ENCODE results near the gene PLA2G4B. TPM values are rescaled to one million over a fixed set of nuclear protein-coding genes. Genes with fewer than 3 reads are reported as not detected.

PLA2G4B gene
- total and polyA plus RNA-seq, 7 experiments from 2014 or later = 0.98 to 69.9 (median 33.7) TPM

GRCh38 chr15:41890050-41890690, 51.5 kb downstream of the PLA2G4B start:
- H3K27ac Mint-ChIP-seq = peak overlapping the region in 2 of 9 donors; percentile 11 to 39
- ATAC-seq (no peak), DNase-seq (no peak)
- H3K4me3 Mint-ChIP-seq = no peak overlapping the region
- Histone ChIP-seq H3K9me3 (ENCODE audit: control insufficient read depth in 2 of 3, low read length in 3 of 3) (no peaks in the 10 kb centered on the region), H3K27ac (ENCODE audit: low read depth, low read length) (no peak overlapping the region), H3K4me1 (ENCODE audit: control insufficient read depth in 2 of 2, insufficient read depth in 2 of 2, low read length in 2 of 2) (peaks cover 30 to 47% of the 10 kb centered on the region in 2 donors), H3K27me3 (ENCODE audit: control insufficient read depth in 2 of 2, insufficient read depth in 2 of 2, low read length in 2 of 2) (no peaks in the 10 kb centered on the region), H3K36me3 (ENCODE audit: control insufficient read depth in 2 of 3, insufficient read depth in 3 of 3, low read length in 3 of 3) (no peaks in the 10 kb centered on the region), H3K4me3 (ENCODE audit: low read length) (no peak overlapping the region)
- intact Hi-C loops (cut with micrococcal nuclease) = no loop called here
- ChIA-PET POLR2A (interaction anchor here (1.7 kb wide), 1 partner anchor 116 kb away, joined by 4 read pairs; the partner anchor contains the start of gene MAPKBP1), CTCF (interaction anchor here (0.6 to 0.7 kb wide), 2 partner anchors 27 to 77 kb away, joined by 3 read pairs; no protein-coding TSS in a partner anchor)
- H3K36me3 Mint-ChIP-seq = no peaks in the 10 kb centered on the region
- peaks cover 16 to 40% (median 28%) of the 10 kb centered on the region in 7 donors for H3K4me1 Mint-ChIP-seq
- H3K27me3 Mint-ChIP-seq = no peaks in the 10 kb centered on the region
- no peaks in the 10 kb centered on the region for H3K9me3 Mint-ChIP-seq

GRCh38 chr15:41891226-41891625, 52.6 kb downstream of the PLA2G4B start:
- no peak overlapping the region for H3K4me3 ChIP-seq (ENCODE audit: low read length)
- no peak overlapping the region for H3K4me3 Mint-ChIP-seq
- peak overlapping the region in 8 of 9 donors; percentile 52 to 99 (median 80) for H3K27ac Mint-ChIP-seq
- ATAC-seq (no peak), DNase-seq (no peak)
- H3K27me3 ChIP-seq (ENCODE audit: control insufficient read depth in 2 of 2, insufficient read depth in 2 of 2, low read length in 2 of 2) = no peaks in the 10 kb centered on the region
- H3K9me3 ChIP-seq (ENCODE audit: control insufficient read depth in 2 of 3, low read length in 3 of 3) = no peaks in the 10 kb centered on the region
- H3K27ac ChIP-seq (ENCODE audit: low read depth, low read length) = no peak overlapping the region
- peaks cover 20 to 49% (median 35%) of the 10 kb centered on the region in 7 donors for H3K4me1 Mint-ChIP-seq
- H3K9me3 Mint-ChIP-seq = no peaks in the 10 kb centered on the region
- peaks cover 0 to 2% (median 0%) of the 10 kb centered on the region in 5 donors for H3K36me3 Mint-ChIP-seq
- intact Hi-C loops (cut with micrococcal nuclease) = no loop called here
- H3K27me3 Mint-ChIP-seq = no peaks in the 10 kb centered on the region
- CTCF ChIA-PET = interaction anchor here (4.8 kb wide), 1 partner anchor 118 kb away, joined by 25 read pairs; the partner anchor contains the start of gene MAPKBP1
- peaks cover 35 to 52% of the 10 kb centered on the region in 2 donors for H3K4me1 ChIP-seq (ENCODE audit: control insufficient read depth in 2 of 2, insufficient read depth in 2 of 2, low read length in 2 of 2)
- POLR2A ChIA-PET = interaction anchor here (1.5 to 1.7 kb wide), 2 partner anchors 46 to 117 kb away, joined by 4 to 5 read pairs; partner anchors contain the start of gene MAPKBP1
- no peaks in the 10 kb centered on the region for H3K36me3 ChIP-seq (ENCODE audit: control insufficient read depth in 2 of 3, insufficient read depth in 3 of 3, low read length in 3 of 3)

GRCh38 chr15:41891946-41892345, 53.3 kb downstream of the PLA2G4B start:
- Mint-ChIP-seq H3K27me3 (no peaks in the 10 kb centered on the region), H3K36me3 (peaks cover 0 to 4% (median 0%) of the 10 kb centered on the region in 5 donors), H3K27ac (peak overlapping the region; percentile 69 to 99 (median 97)), H3K4me3 (peak overlapping the region in 3 of 10 donors; percentile 17 to 48 (median 29)), H3K4me1 (peaks cover 22 to 50% (median 35%) of the 10 kb centered on the region in 7 donors), H3K9me3 (no peaks in the 10 kb centered on the region)
- no peaks in the 10 kb centered on the region for H3K9me3 ChIP-seq (ENCODE audit: control insufficient read depth in 2 of 3, low read length in 3 of 3)
- POLR2A ChIA-PET = interaction anchor here (1.5 to 2.8 kb wide), 4 partner anchors 13 to 118 kb away, joined by 4 to 11 read pairs (median 4); partner anchors contain the start of genes EHD4 and MAPKBP1
- no peak for ATAC-seq
- CTCF ChIA-PET = interaction anchor here (0.7 to 4.8 kb wide), 4 partner anchors 12 to 426 kb away, joined by 3 to 25 read pairs (median 8); partner anchors contain the start of gene MAPKBP1
- H3K4me3 ChIP-seq (ENCODE audit: low read length) = no peak overlapping the region
- H3K4me1 ChIP-seq (ENCODE audit: control insufficient read depth in 2 of 2, insufficient read depth in 2 of 2, low read length in 2 of 2) = peaks cover 35 to 52% of the 10 kb centered on the region in 2 donors
- DNase-seq = no peak
- intact Hi-C loops (cut with micrococcal nuclease) = no loop called here
- H3K27ac ChIP-seq (ENCODE audit: low read depth, low read length) = peak overlapping the region; percentile 80
- H3K27me3 ChIP-seq (ENCODE audit: control insufficient read depth in 2 of 2, insufficient read depth in 2 of 2, low read length in 2 of 2) = no peaks in the 10 kb centered on the region
- no peaks in the 10 kb centered on the region for H3K36me3 ChIP-seq (ENCODE audit: control insufficient read depth in 2 of 3, insufficient read depth in 3 of 3, low read length in 3 of 3)

- CTCF ChIA-PET = interaction anchor here (0.9 to 4.8 kb wide), 5 partner anchors 9 to 119 kb away, joined by 3 to 25 read pairs (median 6); partner anchors contain the start of gene MAPKBP1
- H3K4me1 ChIP-seq (ENCODE audit: control insufficient read depth in 2 of 2, insufficient read depth in 2 of 2, low read length in 2 of 2) = peaks cover 35 to 47% of the 10 kb centered on the region in 2 donors
- DNase-seq (peak in 6 of 9 donors; percentile 27 to 43 (median 36)), ATAC-seq (peak; percentile 11)
- Mint-ChIP-seq H3K9me3 (no peaks in the 10 kb centered on the region), H3K4me1 (peaks cover 24 to 56% (median 39%) of the 10 kb centered on the region in 7 donors), H3K27ac (peak overlapping the region; percentile 75 to 99 (median 97)), H3K36me3 (peaks cover 0 to 4% (median 0%) of the 10 kb centered on the region in 5 donors), H3K4me3 (peak overlapping the region in 9 of 10 donors; percentile 20 to 73 (median 48)), H3K27me3 (no peaks in the 10 kb centered on the region)
- H3K9me3 ChIP-seq (ENCODE audit: control insufficient read depth in 2 of 3, low read length in 3 of 3) = no peaks in the 10 kb centered on the region
- H3K36me3 ChIP-seq (ENCODE audit: control insufficient read depth in 2 of 3, insufficient read depth in 3 of 3, low read length in 3 of 3) = no peaks in the 10 kb centered on the region
- POLR2A ChIA-PET = interaction anchor here (0.5 to 2.8 kb wide), 10 partner anchors 12 to 743 kb away, joined by 3 to 11 read pairs (median 4); partner anchors contain the start of genes EHD4 and MAPKBP1
- no peaks in the 10 kb centered on the region for H3K27me3 ChIP-seq (ENCODE audit: control insufficient read depth in 2 of 2, insufficient read depth in 2 of 2, low read length in 2 of 2)
- intact Hi-C loops (cut with micrococcal nuclease) = no loop called here
- peak overlapping the region; percentile 80 for H3K27ac ChIP-seq (ENCODE audit: low read depth, low read length)
- peak overlapping the region; percentile 27 for H3K4me3 ChIP-seq (ENCODE audit: low read length)
These were observed 54.2 kb downstream of the PLA2G4B start for GRCh38 chr15:41892621-41893421.

- Histone ChIP-seq H3K9me3 (ENCODE audit: control insufficient read depth in 2 of 3, low read length in 3 of 3) (no peaks in the 10 kb centered on the region), H3K27me3 (ENCODE audit: control insufficient read depth in 2 of 2, insufficient read depth in 2 of 2, low read length in 2 of 2) (no peaks in the 10 kb centered on the region), H3K27ac (ENCODE audit: low read depth, low read length) (peak within 1 kb of the TSS; percentile 80), H3K36me3 (ENCODE audit: control insufficient read depth in 2 of 3, insufficient read depth in 3 of 3, low read length in 3 of 3) (no peaks in the 10 kb centered on the region), H3K4me3 (ENCODE audit: low read length) (peak within 1 kb of the TSS; percentile 27), H3K4me1 (ENCODE audit: control insufficient read depth in 2 of 2, insufficient read depth in 2 of 2, low read length in 2 of 2) (peaks cover 35 to 39% of the 10 kb centered on the region in 2 donors)
- POLR2A ChIA-PET = interaction anchor here (0.6 to 2.8 kb wide), 9 partner anchors 11 to 120 kb away, joined by 3 to 13 read pairs (median 4); partner anchors contain the start of genes EHD4 and MAPKBP1
- Mint-ChIP-seq H3K27me3 (no peaks in the 10 kb centered on the region), H3K36me3 (peaks cover 0 to 4% (median 0%) of the 10 kb centered on the region in 5 donors), H3K27ac (peak within 1 kb of the TSS; percentile 92 to 99 (median 97)), H3K4me3 (peak within 1 kb of the TSS; percentile 37 to 78 (median 70)), H3K9me3 (no peaks in the 10 kb centered on the region), H3K4me1 (peaks cover 19 to 53% (median 41%) of the 10 kb centered on the region in 7 donors)
- CTCF ChIA-PET = interaction anchor here (0.9 to 4.8 kb wide), 7 partner anchors 9 to 120 kb away, joined by 3 to 25 read pairs (median 7); partner anchors contain the start of gene MAPKBP1
- DNase-seq = no peak
- intact Hi-C loops (cut with micrococcal nuclease) = loop anchor here (1.0 to 2.0 kb wide), 6 partner anchors 11 to 119 kb away; partner anchors contain the start of genes EHD4 (in 1 of the 2), JMJD7 (in 1 of the 2) and MAPKBP1 (in 1 of the 2)
- no peak for ATAC-seq
These were observed 55.0 kb downstream of the PLA2G4B start, which contains the start of gene SPTBN5 for GRCh38 chr15:41893422-41894250. Gene SPTBN5 (minus strand): TSS chr15:41894053. CDS start chr15:41893497, 556 bp downstream.
